ENCODE results near the gene PPP1R9B.

The PPP1R9B gene

DNA sequence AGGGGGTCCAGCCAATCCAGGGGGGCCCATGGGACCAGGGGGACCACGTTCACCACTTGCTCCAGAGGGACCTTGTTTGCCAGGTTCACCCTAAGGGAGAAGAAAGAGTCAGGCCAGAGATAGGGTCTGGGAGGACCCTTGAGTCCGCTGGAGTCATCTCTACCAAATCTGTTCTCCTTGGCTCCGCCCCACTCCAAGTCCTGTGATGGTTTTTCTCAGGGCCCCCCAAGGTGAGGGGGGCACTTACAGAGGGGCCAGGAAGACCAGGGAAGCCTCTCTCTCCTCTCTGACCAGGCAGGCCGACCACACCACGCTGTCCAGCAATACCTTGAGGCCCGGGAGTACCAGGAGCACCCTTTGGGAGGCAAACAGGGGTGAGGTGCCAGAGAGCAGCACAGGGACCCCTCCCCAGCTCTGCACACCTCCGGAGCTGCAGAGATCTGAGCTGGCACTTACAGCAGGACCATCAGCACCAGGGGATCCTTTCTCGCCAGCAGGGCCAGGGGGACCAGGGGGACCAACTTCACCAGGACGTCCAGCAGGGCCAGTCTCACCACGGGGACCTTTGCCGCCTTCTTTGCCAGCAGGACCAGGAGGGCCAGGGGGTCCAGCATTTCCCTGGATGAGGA is 38.6 kb upstream of the PPP1R9B start:
- Histone ChIP-seq H3K27ac (peak overlapping the region; percentile 41), H3K36me3 (replicated peaks) (peaks cover 94% of the 10 kb centered on the region), H3K4me3 (ENCODE audit: low read depth, low read length) (no peak overlapping the region), H3K27me3 (replicated peaks) (no peaks in the 10 kb centered on the region)
- TF ChIP-seq, protein P1, sequence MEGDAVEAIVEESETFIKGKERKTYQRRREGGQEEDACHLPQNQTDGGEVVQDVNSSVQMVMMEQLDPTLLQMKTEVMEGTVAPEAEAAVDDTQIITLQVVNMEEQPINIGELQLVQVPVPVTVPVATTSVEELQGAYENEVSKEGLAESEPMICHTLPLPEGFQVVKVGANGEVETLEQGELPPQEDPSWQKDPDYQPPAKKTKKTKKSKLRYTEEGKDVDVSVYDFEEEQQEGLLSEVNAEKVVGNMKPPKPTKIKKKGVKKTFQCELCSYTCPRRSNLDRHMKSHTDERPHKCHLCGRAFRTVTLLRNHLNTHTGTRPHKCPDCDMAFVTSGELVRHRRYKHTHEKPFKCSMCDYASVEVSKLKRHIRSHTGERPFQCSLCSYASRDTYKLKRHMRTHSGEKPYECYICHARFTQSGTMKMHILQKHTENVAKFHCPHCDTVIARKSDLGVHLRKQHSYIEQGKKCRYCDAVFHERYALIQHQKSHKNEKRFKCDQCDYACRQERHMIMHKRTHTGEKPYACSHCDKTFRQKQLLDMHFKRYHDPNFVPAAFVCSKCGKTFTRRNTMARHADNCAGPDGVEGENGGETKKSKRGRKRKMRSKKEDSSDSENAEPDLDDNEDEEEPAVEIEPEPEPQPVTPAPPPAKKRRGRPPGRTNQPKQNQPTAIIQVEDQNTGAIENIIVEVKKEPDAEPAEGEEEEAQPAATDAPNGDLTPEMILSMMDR (IDR thresholded peaks at IDR 0.05; ENCODE audit: low read depth, low read length, missing control alignments): no peak
- in situ Hi-C loops (cut with HindIII; ENCODE audit: low pct_ligation_motif_present, low sequenced_read_pairs): no loop called here
- no peak for DNase-seq

DNA sequence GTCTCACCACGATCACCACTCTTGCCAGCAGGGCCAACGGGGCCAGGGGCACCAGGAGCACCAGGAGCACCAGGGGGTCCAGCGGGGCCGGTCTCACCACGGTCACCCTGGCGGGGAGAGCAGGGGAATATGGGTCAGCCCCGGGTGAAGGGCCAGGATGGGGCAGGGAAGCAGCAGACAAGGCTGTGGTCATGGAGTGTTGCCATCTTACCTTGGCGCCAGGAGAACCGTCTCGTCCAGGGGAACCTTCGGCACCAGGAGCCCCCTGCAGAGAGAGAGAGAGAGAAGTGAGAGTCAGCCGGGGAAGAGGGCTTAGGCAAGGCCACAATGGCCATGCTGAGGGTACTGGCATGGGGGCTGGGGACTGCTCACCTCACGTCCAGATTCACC is 38.0 kb upstream of the PPP1R9B start:
- TF ChIP-seq, protein P1 (IDR thresholded peaks at IDR 0.05; ENCODE audit: low read depth, low read length, missing control alignments): no peak
- Histone ChIP-seq H3K4me3 (ENCODE audit: low read depth, low read length) (no peak overlapping the region), H3K27me3 (replicated peaks) (no peaks in the 10 kb centered on the region), H3K27ac (peak overlapping the region; percentile 41), H3K36me3 (replicated peaks) (peaks cover 94% of the 10 kb centered on the region)
- in situ Hi-C loops (cut with HindIII; ENCODE audit: low pct_ligation_motif_present, low sequenced_read_pairs): no loop called here
- DNase-seq: no peak

DNA sequence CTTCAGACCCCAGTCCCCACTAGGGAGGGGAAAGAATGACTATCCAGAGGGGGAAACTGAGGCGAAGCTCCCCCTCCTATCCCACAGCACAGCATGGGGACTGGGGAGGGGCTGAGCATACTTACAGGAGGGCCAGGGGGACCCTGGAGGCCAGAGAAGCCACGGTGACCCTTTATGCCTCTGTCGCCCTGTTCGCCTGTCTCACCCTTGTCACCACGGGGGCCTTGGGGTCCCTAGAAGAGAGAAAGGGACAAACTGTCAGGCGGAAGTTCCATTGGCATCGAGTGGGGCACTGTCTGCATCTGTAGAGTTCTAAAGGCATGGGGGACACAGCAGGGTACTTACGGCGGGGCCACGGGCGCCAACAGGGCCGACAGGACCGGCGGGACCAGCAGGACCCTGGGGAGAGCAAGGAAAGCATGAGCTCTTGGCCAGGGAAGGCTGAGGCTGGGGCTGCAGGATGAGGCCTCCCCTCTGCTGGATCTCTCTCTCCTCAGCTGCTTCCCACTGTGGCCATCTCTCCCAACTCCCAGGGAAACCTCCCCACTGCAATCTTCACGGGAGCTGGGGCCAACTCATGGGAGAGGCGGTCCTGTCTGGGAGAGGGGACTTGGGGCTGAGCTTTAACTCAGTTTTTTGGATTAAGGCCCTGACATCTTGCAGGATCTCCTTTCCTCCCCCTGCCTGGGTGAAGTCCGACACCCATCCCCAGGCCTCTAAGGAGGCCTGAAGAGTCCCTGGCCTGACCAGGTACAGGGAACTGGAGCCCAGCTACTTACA is 37.5 kb upstream of the PPP1R9B start:
- TF ChIP-seq, protein P1 (IDR thresholded peaks at IDR 0.05; ENCODE audit: low read depth, low read length, missing control alignments): no peak
- Histone ChIP-seq H3K4me3 (ENCODE audit: low read depth, low read length) (no peak overlapping the region), H3K27me3 (replicated peaks) (no peaks in the 10 kb centered on the region), H3K36me3 (replicated peaks) (peaks cover 95% of the 10 kb centered on the region), H3K27ac (peak overlapping the region; percentile 41)
- DNase-seq: no peak
- in situ Hi-C loops (cut with HindIII; ENCODE audit: low pct_ligation_motif_present, low sequenced_read_pairs): no loop called here

DNA sequence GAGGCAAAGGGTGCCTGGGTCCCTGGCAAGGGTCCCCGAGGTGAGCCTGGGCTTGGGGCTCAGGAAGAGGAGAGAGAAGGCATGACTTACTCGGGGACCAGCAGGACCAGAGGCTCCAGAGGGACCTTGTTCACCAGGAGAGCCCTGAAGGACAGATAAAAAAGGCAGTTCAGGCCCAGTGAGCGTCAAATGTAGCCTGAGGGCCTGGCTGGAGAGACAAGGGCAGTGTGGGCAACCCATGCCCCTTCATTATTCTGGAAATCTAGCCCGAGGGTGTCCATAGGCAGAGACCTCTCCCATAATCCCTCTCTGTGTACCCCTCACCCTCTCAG is 36.9 kb upstream of the PPP1R9B start:
- TF ChIP-seq, protein P1 (IDR thresholded peaks at IDR 0.05; ENCODE audit: low read depth, low read length, missing control alignments): no peak
- Histone ChIP-seq H3K4me3 (ENCODE audit: low read depth, low read length) (no peak overlapping the region), H3K27me3 (replicated peaks) (no peaks in the 10 kb centered on the region), H3K36me3 (replicated peaks) (peaks cover 95% of the 10 kb centered on the region), H3K27ac (peak overlapping the region; percentile 9)
- no peak for DNase-seq
- in situ Hi-C loops (cut with HindIII; ENCODE audit: low pct_ligation_motif_present, low sequenced_read_pairs): no loop called here

DNA sequence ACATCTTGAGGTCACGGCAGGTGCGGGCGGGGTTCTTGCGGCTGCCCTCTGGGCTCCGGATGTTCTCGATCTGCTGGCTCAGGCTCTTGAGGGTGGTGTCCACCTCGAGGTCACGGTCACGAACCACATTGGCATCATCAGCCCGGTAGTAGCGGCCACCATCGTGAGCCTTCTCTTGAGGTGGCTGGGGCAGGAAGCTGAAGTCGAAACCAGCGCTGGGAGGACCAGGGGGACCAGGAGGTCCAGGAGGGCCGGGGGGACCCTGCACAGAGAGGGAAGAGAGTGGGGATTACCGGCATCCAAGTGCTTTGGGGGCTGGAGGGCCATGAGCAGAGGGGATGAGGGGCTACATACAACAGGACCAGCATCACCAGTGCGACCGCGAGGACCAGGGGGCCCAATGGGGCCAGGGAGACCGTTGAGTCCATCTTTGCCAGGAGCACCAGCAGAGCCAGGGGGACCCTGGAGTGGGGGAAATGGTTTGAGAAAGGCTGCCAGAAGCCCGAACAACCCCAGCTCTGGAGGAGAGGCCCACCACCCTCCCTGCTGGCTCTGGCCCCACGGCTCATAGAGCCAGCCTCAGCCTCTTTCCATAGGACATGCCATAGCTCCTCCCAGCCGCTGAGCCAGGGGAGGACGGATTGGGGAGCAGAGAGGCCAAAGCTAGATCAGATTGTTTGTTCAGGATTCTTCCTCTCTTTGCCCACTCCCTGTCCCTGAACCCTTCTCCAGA is 36.4 kb upstream of the PPP1R9B start:
- in situ Hi-C loops (cut with HindIII; ENCODE audit: low pct_ligation_motif_present, low sequenced_read_pairs): no loop called here
- DNase-seq: peak; percentile 68
- H3K27ac ChIP-seq: peak overlapping the region; percentile 9
- TF ChIP-seq, protein P1 (IDR thresholded peaks at IDR 0.05; ENCODE audit: low read depth, low read length, missing control alignments): no peak
- no peaks in the 10 kb centered on the region for H3K27me3 ChIP-seq (replicated peaks)
- H3K4me3 ChIP-seq (ENCODE audit: low read depth, low read length): no peak overlapping the region
- H3K36me3 ChIP-seq (replicated peaks): peaks cover 95% of the 10 kb centered on the region

All from brain microvascular endothelial cell (primary cell).